CD4-positive, alpha-beta T cell treated with Interleukin-1 beta for 1 hour (primary cell): ENCODE data around the gene RGS12.

Experiments used
- DNase-seq, 2 donors: peaks; one replicate each; pipeline ENCODE4 v3.0.0-alpha.2; 2020 to 2022

The RGS12 gene

GRCh38 chr4:3313556-3314228 lies 20.9 kb downstream of the RGS12 start:
- no peak for DNase-seq

GRCh38 chr4:3314706-3315260 lies 22.0 kb downstream of the RGS12 start:
- DNase-seq, result no peak

- DNase-seq, result no peak
Observed at GRCh38 chr4:3315566-3315965, 22.7 kb downstream of the RGS12 start.

- no peak for DNase-seq
Observed at GRCh38 chr4:3316146-3316545, 23.3 kb downstream of the RGS12 start.

- no peak for DNase-seq
Observed at GRCh38 chr4:3317011-3317655, 24.3 kb downstream of the RGS12 start.

- no peak for DNase-seq
Observed at GRCh38 chr4:3317656-3318211, 24.9 kb downstream of the RGS12 start.

GRCh38 chr4:3318561-3319021 lies 25.8 kb downstream of the RGS12 start:
- DNase-seq, result no peak

- no peak for DNase-seq
Observed at GRCh38 chr4:3320361-3321023, 27.7 kb downstream of the RGS12 start.

GRCh38 chr4:3321295-3321889 lies 28.6 kb downstream of the RGS12 start:
- DNase-seq, result no peak

DNA sequence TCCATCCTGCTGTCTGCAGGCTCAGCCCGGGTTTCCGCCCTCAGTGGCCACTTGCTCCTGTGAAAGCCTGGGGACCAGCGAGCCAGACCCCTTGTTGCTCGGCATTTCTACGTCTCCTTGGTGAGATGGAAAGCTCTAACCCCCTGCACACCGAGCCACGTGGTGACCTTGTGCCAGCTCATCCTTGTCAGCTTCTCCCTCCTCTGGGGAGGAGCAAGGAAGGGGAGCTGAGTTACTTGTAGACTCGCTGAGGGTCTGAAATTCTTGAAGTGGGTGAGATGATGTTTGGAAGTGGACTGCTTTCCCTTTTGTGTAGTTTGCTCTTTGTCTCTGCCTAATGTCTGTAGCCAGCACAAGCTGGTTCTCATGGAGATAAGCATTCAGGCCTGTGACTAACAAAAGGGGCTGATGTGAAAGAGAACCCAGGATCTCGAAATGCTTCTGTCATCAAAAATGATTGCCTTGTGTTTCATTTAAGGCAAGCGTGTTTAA lies 29.3 kb downstream of the RGS12 start:
- no peak for DNase-seq

- DNase-seq, result no peak
Observed at GRCh38 chr4:3323071-3323481, 30.3 kb downstream of the RGS12 start.

GRCh38 chr4:3324093-3324815 lies 31.4 kb downstream of the RGS12 start:
- DNase-seq, result no peak

DNA sequence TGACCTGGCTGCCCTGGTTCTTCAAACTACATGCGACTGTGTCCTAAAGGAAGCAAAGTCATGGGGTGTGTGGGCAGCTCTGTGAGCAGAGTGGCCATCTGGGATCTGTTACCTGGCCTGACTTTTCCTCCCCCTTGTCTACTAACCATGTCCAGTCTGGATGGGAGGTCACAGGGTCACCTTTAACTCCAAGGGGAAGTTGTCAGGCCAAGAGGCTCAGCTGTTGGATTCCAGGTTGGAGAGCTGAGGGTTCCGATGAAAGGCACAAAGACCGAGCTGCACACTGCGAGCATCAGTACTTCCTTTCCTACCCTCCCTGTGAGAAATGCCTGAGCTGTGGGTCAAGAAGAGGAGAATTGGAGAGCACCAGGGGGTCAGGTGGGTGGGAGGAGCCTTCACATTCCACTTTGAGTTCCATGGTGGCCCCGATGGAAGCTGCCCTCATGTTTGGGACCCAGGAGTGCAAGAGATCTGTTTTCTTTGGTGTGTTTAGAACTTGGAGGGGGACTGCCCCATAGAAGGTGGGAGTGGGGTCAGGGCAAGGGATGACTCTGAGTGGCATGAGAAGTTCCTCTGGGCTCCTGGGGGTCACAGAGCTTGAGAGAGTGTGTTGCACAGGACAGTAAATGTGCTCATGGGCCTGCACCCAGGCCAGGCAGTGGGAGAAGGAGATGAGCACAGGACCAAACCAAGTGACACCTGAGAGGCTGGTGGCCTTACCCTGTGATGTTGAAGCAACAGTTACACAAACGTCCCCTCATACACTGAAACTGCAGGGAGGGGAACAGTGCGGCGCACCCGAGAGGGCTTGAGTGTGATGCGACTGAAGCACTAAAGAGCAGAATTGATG lies 36.2 kb downstream of the RGS12 start:
- no peak for DNase-seq

- DNase-seq, result no peak
Observed at GRCh38 chr4:3329887-3330286, 37.1 kb downstream of the RGS12 start.

DNA sequence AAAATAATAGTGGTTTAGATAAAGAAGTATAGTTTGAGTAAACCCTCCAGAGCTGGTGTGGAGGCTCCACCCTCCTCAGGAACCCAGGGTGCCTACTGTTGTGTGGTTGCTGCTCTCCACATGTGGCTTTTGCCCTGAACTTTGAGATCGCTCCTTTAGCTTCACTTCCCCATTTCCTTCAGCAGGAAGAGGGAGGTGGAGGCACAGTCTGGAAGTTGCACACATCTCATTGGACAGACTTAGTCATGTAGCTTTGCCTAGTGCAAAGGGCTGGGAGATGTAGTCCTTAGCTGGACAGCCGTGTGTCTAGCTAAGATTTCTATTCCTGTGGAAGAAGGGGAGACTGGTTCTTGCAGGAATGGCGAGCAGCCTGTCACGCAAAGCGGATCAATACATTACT lies 37.9 kb downstream of the RGS12 start:
- DNase-seq, result no peak

DNA sequence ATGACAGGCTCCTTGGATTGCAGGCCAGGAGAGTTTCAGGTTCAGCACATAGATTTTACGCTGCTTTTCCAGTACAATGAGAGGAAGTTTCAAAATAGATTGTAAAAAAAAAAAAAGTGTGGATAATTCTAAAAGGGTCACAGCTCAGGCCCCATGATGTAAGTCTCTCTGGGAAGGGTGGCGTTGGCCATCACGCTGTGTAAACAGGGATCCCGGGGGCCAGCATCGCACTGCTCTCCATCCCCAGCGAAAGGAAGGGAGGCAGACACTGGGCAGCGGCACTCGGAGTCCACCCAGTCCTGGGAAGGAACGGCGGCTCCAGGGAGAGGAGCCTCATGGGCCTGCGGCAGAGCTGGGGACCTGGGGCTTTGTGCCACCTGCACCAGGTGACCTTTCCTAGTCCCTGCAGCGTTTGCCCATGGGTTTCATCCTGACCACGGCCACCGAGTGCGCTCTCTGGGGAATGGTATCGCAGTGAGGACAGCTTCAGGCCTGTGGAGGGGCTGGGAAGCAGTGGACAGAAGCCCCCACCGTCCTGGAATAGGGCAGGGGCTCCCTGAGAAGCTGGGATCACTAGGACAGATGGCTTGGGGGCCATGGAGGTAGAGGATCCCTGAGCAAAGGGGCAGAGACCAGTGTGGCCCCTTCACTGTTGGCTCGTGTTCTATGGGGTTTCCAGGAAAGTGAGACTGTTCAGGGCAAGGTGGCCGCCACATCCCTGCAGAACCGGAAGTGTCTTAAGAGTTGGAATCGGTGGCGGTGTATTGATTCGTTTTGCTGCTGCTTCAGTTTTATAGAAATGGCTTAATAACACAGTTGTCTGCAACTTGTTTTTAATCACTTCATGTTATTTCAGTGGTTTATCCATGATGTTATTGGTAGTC lies 38.9 kb downstream of the RGS12 start:
- no peak for DNase-seq

DNA sequence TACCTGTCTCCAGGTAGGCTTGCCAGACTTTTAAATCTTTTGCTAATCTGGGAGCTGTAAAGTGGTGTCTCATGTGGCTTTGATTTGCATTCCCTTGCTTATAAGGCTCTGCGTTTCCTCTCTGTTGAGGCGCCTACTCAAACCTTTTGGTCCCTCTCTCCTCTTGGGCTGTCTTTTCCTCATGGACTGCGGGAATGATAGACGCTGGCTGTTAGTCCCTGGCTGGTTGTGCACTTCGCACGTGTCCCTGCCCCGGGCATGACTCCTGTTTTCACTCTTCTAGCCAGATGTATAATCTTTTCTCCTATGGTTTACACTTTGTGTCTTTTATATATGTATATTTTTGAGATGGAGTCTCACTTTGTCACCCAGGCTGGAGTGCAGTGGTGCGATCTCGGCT lies 39.7 kb downstream of the RGS12 start:
- DNase-seq, result no peak

- no peak for DNase-seq
Observed at GRCh38 chr4:3334316-3334715, 41.5 kb downstream of the RGS12 start.

- DNase-seq, result no peak
Observed at GRCh38 chr4:3335385-3335784, 42.6 kb downstream of the RGS12 start.

DNA sequence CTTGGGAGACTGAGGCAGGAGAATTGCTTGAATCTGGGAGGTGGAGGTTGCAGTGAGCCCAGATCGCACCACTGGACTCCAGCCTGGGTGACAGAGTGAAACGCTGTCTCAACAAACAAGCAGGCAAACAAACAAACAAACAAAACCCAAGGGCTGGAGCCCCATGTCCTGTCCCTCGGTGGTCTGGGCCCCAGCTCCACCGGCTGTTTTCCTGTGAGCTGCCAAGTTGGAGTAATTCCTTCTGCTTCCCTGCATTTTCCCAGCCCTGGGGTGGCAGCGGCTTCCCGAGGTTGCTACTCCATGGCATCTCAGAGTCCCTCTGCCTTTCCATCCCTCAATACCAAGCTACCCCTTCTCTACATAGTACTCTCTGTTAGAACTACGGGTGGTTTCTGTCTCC lies 43.2 kb downstream of the RGS12 start:
- no peak for DNase-seq
